ENCODE results near the gene NR2E3. TPM values are rescaled to one million over a fixed set of nuclear protein-coding genes. Genes with fewer than 3 reads are reported as not detected.

Gene NR2E3
- total and polyA plus RNA-seq, 5 donors: 0.05 to 0.12 TPM; not detected in 3

DNA sequence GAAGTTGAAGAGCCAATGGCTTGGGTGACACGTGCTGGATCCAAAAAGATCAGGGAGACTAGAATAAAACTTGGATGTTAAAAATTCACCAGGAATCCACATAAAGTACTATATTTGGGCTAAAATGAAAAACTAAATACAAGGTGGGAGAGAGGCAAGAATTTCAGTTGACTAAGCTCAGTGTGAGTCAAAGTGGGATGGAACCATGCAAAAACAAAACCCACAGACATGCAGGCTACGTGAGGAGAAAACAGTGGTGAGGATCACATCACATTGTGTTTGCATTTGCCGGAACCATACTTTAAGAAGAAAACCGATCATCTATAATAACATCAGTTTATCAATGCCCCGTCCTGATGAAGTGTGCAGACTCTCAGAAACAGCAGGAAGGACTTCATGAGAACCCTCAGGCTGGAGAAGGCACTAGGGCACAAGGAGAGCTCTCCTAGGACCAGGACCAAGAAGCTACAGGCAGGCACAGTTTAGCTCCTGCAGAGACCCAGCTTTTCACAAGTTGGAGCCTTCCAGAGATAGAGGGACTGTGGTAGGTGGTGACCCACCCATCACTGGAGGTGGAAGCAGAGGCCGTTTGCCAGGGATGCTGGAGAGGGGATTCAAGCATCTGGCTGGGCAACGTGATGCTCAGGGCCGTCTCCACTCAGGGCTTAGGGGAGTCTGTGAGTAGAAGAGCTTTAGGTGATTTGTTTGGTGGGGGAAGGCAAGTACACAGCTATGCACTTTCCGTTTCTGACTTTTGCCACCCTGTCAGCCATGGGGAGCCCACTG is 29.0 kb upstream of the NR2E3 start:
- Histone ChIP-seq H3K27ac (ENCODE audit: low read length) (no peak overlapping the region), H3K4me3 (ENCODE audit: low read length) (no peak overlapping the region), H3K4me1 (ENCODE audit: control insufficient read depth, insufficient read depth, low read length) (no peaks in the 10 kb centered on the region), H3K27me3 (ENCODE audit: control insufficient read depth, insufficient read depth) (no peaks in the 10 kb centered on the region), H3K9me3 (ENCODE audit: control insufficient read depth, low read length) (no peaks in the 10 kb centered on the region)
- intact Hi-C loops (cut with DNase I): loop anchor here in 1 of 4 donors (10.0 kb wide), 1 partner anchor 373 kb away; no protein-coding TSS in a partner anchor
- DNase-seq (no peak), ATAC-seq (no peak)
- WGBS: 91% methylated on average over 9 of the region's 9 CpGs

DNA sequence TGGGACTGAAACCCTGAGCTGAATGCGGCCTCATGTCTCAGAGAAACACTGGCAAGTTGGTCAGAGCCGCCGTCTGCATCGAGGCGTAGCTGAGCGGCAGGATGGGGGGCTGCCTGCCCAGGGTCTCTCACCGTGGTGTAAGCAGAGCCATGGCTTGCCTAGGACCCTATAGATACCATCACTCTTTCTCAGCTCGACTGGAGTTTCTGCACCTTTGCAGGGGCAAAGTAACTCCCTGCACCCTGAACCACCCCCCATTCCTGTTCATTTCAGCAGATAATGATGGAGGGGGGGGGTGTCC is 28.4 kb upstream of the NR2E3 start:
- intact Hi-C loops (cut with DNase I): loop anchor here in 1 of 4 donors (10.0 kb wide), 1 partner anchor 373 kb away; no protein-coding TSS in a partner anchor
- 93% methylated on average over 8 of the region's 8 CpGs for WGBS
- no peak for ATAC-seq
- H3K4me3 ChIP-seq (ENCODE audit: low read length): no peak overlapping the region
- H3K4me1 ChIP-seq (ENCODE audit: control insufficient read depth, insufficient read depth, low read length): no peaks in the 10 kb centered on the region
- no peaks in the 10 kb centered on the region for H3K27me3 ChIP-seq (ENCODE audit: control insufficient read depth, insufficient read depth)
- H3K27ac ChIP-seq (ENCODE audit: low read length): no peak overlapping the region
- DNase-seq: no peak
- H3K9me3 ChIP-seq (ENCODE audit: control insufficient read depth, low read length): no peaks in the 10 kb centered on the region

DNA sequence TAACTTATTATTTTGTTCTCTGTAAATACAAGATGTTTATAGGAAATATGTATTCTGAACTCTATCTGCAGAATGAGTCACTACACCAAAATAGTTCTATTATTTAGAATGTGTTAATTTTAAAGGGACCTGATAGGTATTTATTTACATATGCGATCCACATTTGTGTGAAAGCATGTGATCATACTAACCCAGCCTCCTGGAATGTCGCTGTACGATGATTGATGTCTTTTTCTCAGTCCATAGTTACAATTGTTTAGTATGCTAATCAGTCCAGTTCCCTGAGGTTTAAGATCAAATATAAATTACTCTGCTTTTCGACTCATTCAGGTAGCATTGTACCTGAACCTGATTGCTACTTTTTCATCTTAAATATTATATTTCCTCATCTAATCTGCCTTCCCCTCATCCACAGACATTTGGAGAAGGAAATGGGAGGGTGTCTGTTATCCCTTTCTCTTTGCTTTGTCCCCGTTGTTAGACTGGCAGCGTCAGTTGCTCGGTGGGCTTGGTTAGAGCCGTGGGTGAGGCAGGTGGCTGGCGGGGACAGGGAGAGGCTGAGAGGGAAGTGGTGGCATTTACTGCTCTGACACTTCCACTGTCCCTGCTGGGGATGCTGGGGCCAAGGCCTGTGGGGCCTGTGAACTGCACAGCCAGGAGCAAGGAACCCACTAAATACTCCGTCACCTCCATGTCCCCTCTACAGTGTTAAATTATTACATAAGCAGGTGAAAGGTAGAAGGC is 27.8 kb upstream of the NR2E3 start:
- H3K27ac ChIP-seq (ENCODE audit: low read length): no peak overlapping the region
- no peak for DNase-seq
- H3K4me3 ChIP-seq (ENCODE audit: low read length): no peak overlapping the region
- H3K27me3 ChIP-seq (ENCODE audit: control insufficient read depth, insufficient read depth): no peaks in the 10 kb centered on the region
- 79% methylated on average over 10 of the region's 10 CpGs for WGBS
- ATAC-seq: no peak
- H3K9me3 ChIP-seq (ENCODE audit: control insufficient read depth, low read length): no peaks in the 10 kb centered on the region
- no peaks in the 10 kb centered on the region for H3K4me1 ChIP-seq (ENCODE audit: control insufficient read depth, insufficient read depth, low read length)
- intact Hi-C loops (cut with DNase I): loop anchor here in 1 of 4 donors (10.0 kb wide), 1 partner anchor 372 kb away; no protein-coding TSS in a partner anchor

DNA sequence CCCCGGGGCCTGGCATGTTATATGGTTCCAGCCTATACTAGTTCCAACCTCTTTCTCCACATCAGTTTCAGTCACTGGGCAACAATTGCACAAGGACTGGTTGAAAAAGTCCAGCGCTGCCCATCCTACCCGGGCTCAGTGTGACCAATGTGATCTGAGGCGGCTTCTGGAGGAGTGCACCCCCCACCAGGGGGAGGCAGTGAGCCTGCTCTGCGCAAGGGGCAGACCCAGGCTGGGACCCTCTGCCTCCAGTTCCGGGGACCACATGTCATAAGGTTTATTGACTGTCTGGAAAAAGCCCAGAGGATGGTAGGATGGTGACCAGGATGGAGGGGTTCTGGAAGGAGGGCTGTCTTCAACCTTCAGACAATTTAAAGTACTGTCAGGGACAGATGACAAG is 25.6 kb upstream of the NR2E3 start:
- Histone ChIP-seq H3K27ac (ENCODE audit: low read length) (no peak overlapping the region), H3K4me1 (ENCODE audit: control insufficient read depth, insufficient read depth, low read length) (no peaks in the 10 kb centered on the region), H3K4me3 (ENCODE audit: low read length) (no peak overlapping the region), H3K27me3 (ENCODE audit: control insufficient read depth, insufficient read depth) (no peaks in the 10 kb centered on the region), H3K9me3 (ENCODE audit: control insufficient read depth, low read length) (no peaks in the 10 kb centered on the region)
- peak in 1 of 2 donors; percentile 37 for ATAC-seq
- WGBS: 73% methylated on average over 6 of the region's 6 CpGs
- intact Hi-C loops (cut with DNase I): loop anchor here in 1 of 4 donors (10.0 kb wide), 1 partner anchor 370 kb away; no protein-coding TSS in a partner anchor
- DNase-seq: no peak

DNA sequence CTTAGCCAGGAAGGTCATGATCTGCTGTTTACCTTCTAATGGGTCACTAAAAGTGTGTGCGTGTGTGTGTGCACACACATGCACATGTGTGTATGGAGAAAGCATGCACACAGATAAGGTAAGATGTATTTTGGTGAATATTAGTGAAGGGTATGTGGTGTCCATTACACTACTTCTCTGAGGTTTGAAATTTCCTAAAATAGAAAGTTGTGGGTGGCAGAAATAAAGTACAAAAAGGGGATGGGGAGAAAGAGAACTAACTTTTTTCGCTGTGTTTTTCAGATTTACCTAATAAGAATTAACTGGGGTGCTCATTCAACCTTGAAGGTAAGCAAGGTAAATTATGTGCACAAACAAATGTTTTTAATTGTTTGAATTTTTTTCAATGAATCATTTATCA is 24.4 kb upstream of the NR2E3 start:
- H3K27ac ChIP-seq (ENCODE audit: low read length): no peak overlapping the region
- no peaks in the 10 kb centered on the region for H3K4me1 ChIP-seq (ENCODE audit: control insufficient read depth, insufficient read depth, low read length)
- DNase-seq (no peak), ATAC-seq (no peak)
- H3K27me3 ChIP-seq (ENCODE audit: control insufficient read depth, insufficient read depth): no peaks in the 10 kb centered on the region
- no peak overlapping the region for H3K4me3 ChIP-seq (ENCODE audit: low read length)
- WGBS: 92% methylated on average over 2 of the region's 2 CpGs
- intact Hi-C loops (cut with DNase I): loop anchor here in 1 of 4 donors (10.0 kb wide), 1 partner anchor 369 kb away; no protein-coding TSS in a partner anchor
- no peaks in the 10 kb centered on the region for H3K9me3 ChIP-seq (ENCODE audit: control insufficient read depth, low read length)

DNA sequence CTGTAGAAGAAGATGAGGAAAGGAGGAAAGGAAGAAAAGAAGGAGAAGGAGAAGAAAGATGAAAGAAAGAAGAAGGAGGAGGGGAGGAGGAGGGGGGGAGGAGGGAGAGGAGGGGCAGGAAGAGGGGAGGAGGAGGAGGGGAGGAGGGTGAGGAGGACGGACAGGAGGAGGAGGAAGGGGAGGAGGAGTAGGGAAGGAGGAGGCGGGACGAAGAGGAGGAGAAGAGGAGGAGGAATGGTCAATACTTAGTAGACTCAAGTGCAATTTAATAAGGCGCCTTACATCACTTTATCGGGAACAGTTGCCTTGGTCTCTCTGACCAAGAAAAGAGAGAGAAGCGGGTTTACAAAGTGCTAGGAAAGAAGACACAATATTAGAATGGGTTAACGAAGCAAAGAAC is 23.7 kb upstream of the NR2E3 start:
- ATAC-seq (no peak), DNase-seq (no peak)
- H3K27me3 ChIP-seq (ENCODE audit: control insufficient read depth, insufficient read depth): no peaks in the 10 kb centered on the region
- 82% methylated on average over 7 of the region's 7 CpGs for WGBS
- intact Hi-C loops (cut with DNase I): loop anchor here in 1 of 4 donors (10.0 kb wide), 1 partner anchor 368 kb away; no protein-coding TSS in a partner anchor
- no peak overlapping the region for H3K4me3 ChIP-seq (ENCODE audit: low read length)
- no peak overlapping the region for H3K27ac ChIP-seq (ENCODE audit: low read length)
- H3K4me1 ChIP-seq (ENCODE audit: control insufficient read depth, insufficient read depth, low read length): no peaks in the 10 kb centered on the region
- no peaks in the 10 kb centered on the region for H3K9me3 ChIP-seq (ENCODE audit: control insufficient read depth, low read length)

DNA sequence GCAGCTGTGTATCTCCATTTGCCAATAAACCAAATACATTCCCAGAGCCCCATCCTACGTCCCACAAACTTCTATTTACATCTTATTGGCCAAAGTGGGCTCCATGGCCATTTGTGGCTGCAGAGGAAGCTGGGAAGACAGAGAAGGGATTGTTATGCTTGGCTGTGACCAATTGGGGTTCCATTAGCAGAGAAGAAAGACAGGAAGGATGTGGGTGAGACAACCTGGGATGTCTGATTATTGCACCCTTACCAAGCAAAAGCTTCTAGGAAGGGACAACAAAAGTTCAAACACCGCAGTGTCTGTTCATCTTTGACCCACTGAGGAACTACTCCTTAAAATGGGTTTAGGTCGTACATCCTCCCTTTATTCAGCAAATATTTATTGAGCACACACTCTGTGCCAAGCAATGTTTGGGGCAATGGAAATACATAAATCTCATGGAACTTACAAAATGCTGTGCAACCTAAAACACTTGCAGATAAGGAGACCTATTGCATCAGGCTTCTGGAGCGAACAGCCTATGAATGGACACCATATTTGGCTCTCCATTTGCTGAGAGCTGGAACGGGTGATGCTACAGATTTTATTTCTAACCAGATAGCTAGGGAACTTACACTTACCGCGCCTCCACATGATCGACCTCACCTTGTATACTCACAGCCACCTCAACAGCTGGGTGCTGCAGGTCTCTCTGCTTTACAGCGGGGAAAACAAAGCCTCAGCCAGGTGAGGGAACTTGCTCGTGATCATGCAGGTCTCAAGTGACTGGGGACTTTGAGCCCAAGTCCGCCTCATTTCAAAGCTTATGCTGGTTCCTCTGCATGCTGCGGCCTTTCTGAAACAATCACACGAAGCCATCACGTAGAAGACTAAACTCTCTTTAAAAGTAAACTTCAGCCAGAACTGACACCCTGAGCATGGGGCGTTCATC is 21.4 kb upstream of the NR2E3 start:
- no peaks in the 10 kb centered on the region for H3K9me3 ChIP-seq (ENCODE audit: control insufficient read depth, low read length)
- no peak for DNase-seq
- no peaks in the 10 kb centered on the region for H3K4me1 ChIP-seq (ENCODE audit: control insufficient read depth, insufficient read depth, low read length)
- H3K27me3 ChIP-seq (ENCODE audit: control insufficient read depth, insufficient read depth): no peaks in the 10 kb centered on the region
- no peak overlapping the region for H3K27ac ChIP-seq (ENCODE audit: low read length)
- 88% methylated on average over 15 of the region's 15 CpGs for WGBS
- intact Hi-C loops (cut with DNase I): loop anchor here in 1 of 4 donors (10.0 kb wide), 1 partner anchor 366 kb away; no protein-coding TSS in a partner anchor
- no peak for ATAC-seq
- no peak overlapping the region for H3K4me3 ChIP-seq (ENCODE audit: low read length)

DNA sequence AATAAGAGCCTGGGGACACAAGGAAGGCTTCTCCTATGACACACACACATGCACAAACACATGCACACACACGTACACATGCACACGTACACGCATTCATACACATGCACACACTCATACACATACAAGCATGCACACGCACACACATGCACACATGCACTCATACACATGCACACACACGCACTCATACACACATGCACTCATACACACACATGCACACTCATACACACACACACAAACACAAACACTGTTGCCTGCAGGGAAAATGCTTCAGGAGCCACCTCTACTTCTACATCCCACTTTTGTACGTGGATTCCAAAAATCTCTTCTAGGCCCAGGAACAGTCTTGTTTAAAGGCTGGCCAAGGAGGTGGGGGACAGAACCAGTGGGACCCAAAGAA is 20.7 kb upstream of the NR2E3 start:
- no peaks in the 10 kb centered on the region for H3K9me3 ChIP-seq (ENCODE audit: control insufficient read depth, low read length)
- H3K27ac ChIP-seq (ENCODE audit: low read length): no peak overlapping the region
- no peak for ATAC-seq
- H3K27me3 ChIP-seq (ENCODE audit: control insufficient read depth, insufficient read depth): no peaks in the 10 kb centered on the region
- intact Hi-C loops (cut with DNase I): loop anchor here in 1 of 4 donors (10.0 kb wide), 1 partner anchor 365 kb away; no protein-coding TSS in a partner anchor
- no peak overlapping the region for H3K4me3 ChIP-seq (ENCODE audit: low read length)
- H3K4me1 ChIP-seq (ENCODE audit: control insufficient read depth, insufficient read depth, low read length): no peaks in the 10 kb centered on the region
- WGBS: 87% methylated on average over 6 of the region's 6 CpGs
- DNase-seq: no peak

DNA sequence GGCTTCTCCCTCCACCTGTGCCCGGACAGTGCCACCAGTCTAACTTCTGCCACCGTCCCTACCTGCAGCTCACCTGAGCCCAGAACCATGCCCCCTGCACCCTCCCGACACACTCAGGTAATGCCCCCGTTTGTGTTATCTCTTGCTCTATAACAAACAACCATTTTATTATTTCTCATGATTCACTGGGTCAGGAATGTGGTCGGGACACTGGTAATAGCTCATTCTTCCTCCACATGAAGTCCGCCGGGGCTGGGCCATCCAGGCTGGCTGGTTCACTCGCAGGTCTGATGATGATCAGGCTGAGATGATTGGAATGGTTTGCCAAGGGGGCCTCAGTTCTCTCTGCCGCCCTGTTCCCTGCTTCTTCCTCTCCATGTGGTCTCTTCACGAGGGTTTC is 20.3 kb upstream of the NR2E3 start:
- Histone ChIP-seq H3K27ac (ENCODE audit: low read length) (no peak overlapping the region), H3K4me3 (ENCODE audit: low read length) (no peak overlapping the region), H3K9me3 (ENCODE audit: control insufficient read depth, low read length) (no peaks in the 10 kb centered on the region), H3K4me1 (ENCODE audit: control insufficient read depth, insufficient read depth, low read length) (no peaks in the 10 kb centered on the region), H3K27me3 (ENCODE audit: control insufficient read depth, insufficient read depth) (no peaks in the 10 kb centered on the region)
- DNase-seq (no peak), ATAC-seq (no peak)
- intact Hi-C loops (cut with DNase I): no loop called here
- WGBS: 82% methylated on average over 10 of the region's 10 CpGs

DNA sequence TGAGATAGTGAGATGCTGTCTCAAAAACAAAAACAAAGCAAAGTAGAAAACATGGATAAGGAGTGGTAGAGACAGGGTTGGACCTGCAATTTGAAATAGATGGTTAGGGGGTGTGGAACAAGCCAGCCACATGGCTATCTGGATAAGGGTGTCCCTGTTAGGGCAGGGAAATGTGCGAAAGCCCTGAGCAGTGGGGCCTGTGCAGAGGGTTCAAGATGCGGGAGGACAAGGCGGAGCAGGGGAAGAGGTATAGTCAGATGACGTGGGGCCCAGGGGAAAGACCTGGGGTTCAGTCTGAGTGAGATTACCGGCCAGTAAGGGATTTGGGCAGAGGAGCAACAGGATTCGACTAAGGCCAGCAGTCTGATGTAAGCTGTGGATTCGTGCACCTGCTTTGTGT is 18.4 kb upstream of the NR2E3 start:
- Histone ChIP-seq H3K9me3 (ENCODE audit: control insufficient read depth, low read length) (no peaks in the 10 kb centered on the region), H3K4me1 (ENCODE audit: control insufficient read depth, insufficient read depth, low read length) (no peaks in the 10 kb centered on the region), H3K4me3 (ENCODE audit: low read length) (no peak overlapping the region), H3K27ac (ENCODE audit: low read length) (no peak overlapping the region), H3K27me3 (ENCODE audit: control insufficient read depth, insufficient read depth) (no peaks in the 10 kb centered on the region)
- no peak for ATAC-seq
- WGBS: 87% methylated on average over 7 of the region's 7 CpGs
- intact Hi-C loops (cut with DNase I): no loop called here
- DNase-seq: no peak

Measured in right cardiac atrium (tissue), 5 donors.